ENCODE results near the gene NUDT16L1. TPM values are rescaled to one million over a fixed set of nuclear protein-coding genes. Genes with fewer than 3 reads are reported as not detected.

Gene NUDT16L1
- total and polyA plus RNA-seq, 9 of the 15 experiments (the other 6 are each of a cell fraction or from before 2014, with no cell fraction given), result 1.4 to 37.6 (median 13.7) TPM

GRCh38 chr16:4734063-4734729, 40.8 kb downstream of the NUDT16L1 start, which contains the start of the genes ANKS3 and DNAAF8 (continued):
- TF ChIP-seq CHD4 (IDR thresholded peaks at IDR 0.05; ENCODE audit: insufficient read depth, insufficient replicate concordance, low read depth, low read length, poor library complexity, severe bottlenecking) (no peak), NR1H2 (CRISPR knock-in tag; IDR thresholded peaks at IDR 0.05) (no peak), SOX6 (IDR thresholded peaks at IDR 0.05) (no peak), MTF1 (CRISPR knock-in tag; IDR thresholded peaks at IDR 0.05; ENCODE audit: borderline replicate concordance) (no peak), CBFA2T3 (IDR thresholded peaks at IDR 0.05) (no peak), CHAMP1 (IDR thresholded peaks at IDR 0.05) (no peak), RERE (CRISPR knock-in tag; IDR thresholded peaks at IDR 0.05; ENCODE audit: borderline replicate concordance) (no peak), BCL6 (CRISPR knock-in tag; IDR thresholded peaks at IDR 0.05) (no peak), MED1 (CRISPR knock-in tag; IDR thresholded peaks at IDR 0.05; ENCODE audit: borderline replicate concordance) (no peak), KDM4B (IDR thresholded peaks at IDR 0.05; ENCODE audit: borderline replicate concordance in 2 of 2, low read depth in 1 of 2) (no peak; a peak in 1 of 4 replicates), RBBP5 (IDR thresholded peaks at IDR 0.05; ENCODE audit: borderline replicate concordance, insufficient read depth, low read length, poor library complexity, severe bottlenecking) (peak; percentile 85), TBP (optimal IDR thresholded peaks at IDR 0.05; ENCODE audit: low read depth, low read length) (peak; percentile 24), CBX3 (IDR thresholded peaks at IDR 0.05; ENCODE audit: borderline replicate concordance in 1 of 2, low read length in 2 of 2) (no peak), SRSF3 (IDR thresholded peaks at IDR 0.05; ENCODE audit: insufficient read depth, low read length) (no peak), ZNF561 (CRISPR knock-in tag; conservative IDR thresholded peaks at IDR 0.05) (no peak), ZFX (CRISPR knock-in tag; IDR thresholded peaks at IDR 0.05) (peak; percentile 80), SMC3 (conservative IDR thresholded peaks at IDR 0.05; ENCODE audit: insufficient read depth, low read depth, low read length) (no peak)
- TF ChIP-seq, protein P1, sequence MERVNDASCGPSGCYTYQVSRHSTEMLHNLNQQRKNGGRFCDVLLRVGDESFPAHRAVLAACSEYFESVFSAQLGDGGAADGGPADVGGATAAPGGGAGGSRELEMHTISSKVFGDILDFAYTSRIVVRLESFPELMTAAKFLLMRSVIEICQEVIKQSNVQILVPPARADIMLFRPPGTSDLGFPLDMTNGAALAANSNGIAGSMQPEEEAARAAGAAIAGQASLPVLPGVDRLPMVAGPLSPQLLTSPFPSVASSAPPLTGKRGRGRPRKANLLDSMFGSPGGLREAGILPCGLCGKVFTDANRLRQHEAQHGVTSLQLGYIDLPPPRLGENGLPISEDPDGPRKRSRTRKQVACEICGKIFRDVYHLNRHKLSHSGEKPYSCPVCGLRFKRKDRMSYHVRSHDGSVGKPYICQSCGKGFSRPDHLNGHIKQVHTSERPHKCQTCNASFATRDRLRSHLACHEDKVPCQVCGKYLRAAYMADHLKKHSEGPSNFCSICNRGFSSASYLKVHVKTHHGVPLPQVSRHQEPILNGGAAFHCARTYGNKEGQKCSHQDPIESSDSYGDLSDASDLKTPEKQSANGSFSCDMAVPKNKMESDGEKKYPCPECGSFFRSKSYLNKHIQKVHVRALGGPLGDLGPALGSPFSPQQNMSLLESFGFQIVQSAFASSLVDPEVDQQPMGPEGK (CRISPR knock-in tag; IDR thresholded peaks at IDR 0.05; ENCODE audit: borderline replicate concordance), result no peak
